OCI-LY3 (cell line): ENCODE measurements around the gene RBM33.

Source experiments
- CTCF ChIP-seq: fragments of 200-600, 300-600 bp; sonication (generic); IDR thresholded peaks from 2 replicates; pipeline ENCODE4 v1.5.1; 2014; ENCODE audit warnings: antibody characterized with exemption, low read length, low read depth
- EZH2phosphoT487 ChIP-seq: fragments of 200-600 bp; shearing (Covaris generic); IDR thresholded peaks from 2 replicates; pipeline ENCODE4 v1.6.1; 2018; ENCODE audit warnings: antibody characterized with exemption, mixed run types, low read depth

GRCh38 chr7:155644178-155644970, at the start of gene RBM33:
- no peak for TF ChIP-seq CTCF
- no peak for TF ChIP-seq EZH2phosphoT487
